CD4-positive, alpha-beta T cell treated with Interleukin-15 for 4 hours (primary cell): ENCODE results near the gene NACC2.

Source experiments
- DNase-seq: peaks from one replicate; pipeline ENCODE4 v3.0.0-alpha.2; 2020; ENCODE audit warnings: low spot score

The NACC2 gene

GRCh38 chr9:136022731-136023409, 72.2 kb downstream of the NACC2 start:
- DNase-seq = no peak

GRCh38 chr9:136021872-136022681, 73.0 kb downstream of the NACC2 start:
- DNase-seq = no peak

- DNase-seq = no peak
These were observed 73.8 kb downstream of the NACC2 start for GRCh38 chr9:136021171-136021871.

- no peak for DNase-seq
These were observed 74.4 kb downstream of the NACC2 start for GRCh38 chr9:136020671-136021070.

GRCh38 chr9:136020206-136020605, 74.9 kb downstream of the NACC2 start:
- DNase-seq = no peak

GRCh38 chr9:136019681-136020060, 75.4 kb downstream of the NACC2 start:
- DNase-seq = no peak

GRCh38 chr9:136019041-136019680, 75.9 kb downstream of the NACC2 start:
- no peak for DNase-seq

- DNase-seq = no peak
These were observed 76.6 kb downstream of the NACC2 start for GRCh38 chr9:136018257-136019031.

GRCh38 chr9:136017289-136018190, 77.5 kb downstream of the NACC2 start:
- no peak for DNase-seq

- DNase-seq = no peak
These were observed 78.4 kb downstream of the NACC2 start for GRCh38 chr9:136016572-136017288.

GRCh38 chr9:136015656-136016571, 79.2 kb downstream of the NACC2 start:
- DNase-seq = no peak

- no peak for DNase-seq
These were observed 80.0 kb downstream of the NACC2 start for GRCh38 chr9:136014924-136015633.

GRCh38 chr9:136014147-136014923, 80.8 kb downstream of the NACC2 start:
- no peak for DNase-seq

- DNase-seq = no peak
These were observed 81.5 kb downstream of the NACC2 start for GRCh38 chr9:136013524-136014034.

- no peak for DNase-seq
These were observed 82.0 kb downstream of the NACC2 start for GRCh38 chr9:136013116-136013515.

- no peak for DNase-seq
These were observed 82.4 kb downstream of the NACC2 start for GRCh38 chr9:136012651-136013050.
